ENCODE data around the gene C1D.

Gene C1D

DNA sequence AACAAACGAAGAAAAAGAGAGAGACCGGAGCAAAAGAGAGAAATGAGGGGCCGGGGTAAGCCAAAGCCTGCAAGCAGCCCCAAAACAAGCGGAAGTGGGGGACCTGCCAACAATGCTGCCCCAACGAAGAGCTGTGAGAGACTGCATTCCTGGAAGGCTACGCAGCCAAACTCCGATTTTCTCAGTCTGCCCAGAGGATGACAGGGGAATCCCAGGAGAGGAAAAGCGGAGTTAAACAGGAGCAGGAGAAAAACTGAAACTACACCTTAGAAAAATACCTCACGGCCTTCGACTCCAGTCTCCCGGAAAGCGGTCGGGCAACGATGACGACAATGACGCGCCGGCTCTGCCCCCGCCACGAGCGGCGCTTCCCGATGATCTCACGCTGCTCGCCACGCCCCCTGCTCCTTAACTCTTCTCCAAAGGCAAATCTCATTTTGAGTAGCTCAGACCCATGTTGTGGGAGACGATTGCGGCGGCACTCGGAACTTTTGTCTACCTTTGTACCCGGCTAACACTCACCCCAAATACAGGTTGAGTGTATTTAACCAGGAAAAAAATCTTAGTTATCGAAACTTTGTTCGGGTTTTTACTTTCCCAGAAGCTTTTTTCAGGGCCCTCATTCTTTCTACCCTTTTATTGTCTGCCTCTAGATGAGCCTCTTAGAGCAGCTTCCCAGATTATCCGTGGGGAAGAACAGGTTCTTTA is at the start of gene C1D:
C1D (minus strand) TSS at position 325 of the 708 bp plus-strand sequence. CDS start 15,694 bp downstream, outside the sequence.
- peak within 1 kb of the TSS; percentile 89 for H3K4me3 ChIP-seq (ENCODE audit: low read depth, low read length)

GRCh38 chr2:68110102-68110501 is 47.3 kb upstream of the C1D start:
- no peak overlapping the region for H3K4me3 ChIP-seq (ENCODE audit: low read depth, low read length)

GRCh38 chr2:68108120-68108519 is 45.3 kb upstream of the C1D start:
- no peak overlapping the region for H3K4me3 ChIP-seq (ENCODE audit: low read depth, low read length)

DNA sequence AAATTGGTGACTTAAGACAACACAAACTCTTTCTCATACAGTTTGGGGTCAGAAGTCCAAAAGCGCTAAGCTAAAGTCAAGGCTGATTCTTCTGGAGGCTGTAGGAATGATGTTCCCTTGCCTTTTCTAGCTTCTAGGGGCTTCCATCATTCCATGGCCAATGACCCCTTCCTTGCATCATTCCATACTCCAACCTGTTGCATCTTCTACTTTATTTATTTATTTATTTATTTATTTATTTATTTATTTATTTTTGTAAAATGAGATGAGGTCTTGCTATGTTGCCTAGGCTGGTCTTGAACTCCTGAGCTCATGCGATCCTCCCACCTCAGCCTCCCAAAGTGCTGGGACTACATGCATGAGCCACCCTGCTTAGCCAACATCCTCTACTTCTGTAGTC is 44.7 kb upstream of the C1D start:
- H3K4me3 ChIP-seq (ENCODE audit: low read depth, low read length) = no peak overlapping the region

DNA sequence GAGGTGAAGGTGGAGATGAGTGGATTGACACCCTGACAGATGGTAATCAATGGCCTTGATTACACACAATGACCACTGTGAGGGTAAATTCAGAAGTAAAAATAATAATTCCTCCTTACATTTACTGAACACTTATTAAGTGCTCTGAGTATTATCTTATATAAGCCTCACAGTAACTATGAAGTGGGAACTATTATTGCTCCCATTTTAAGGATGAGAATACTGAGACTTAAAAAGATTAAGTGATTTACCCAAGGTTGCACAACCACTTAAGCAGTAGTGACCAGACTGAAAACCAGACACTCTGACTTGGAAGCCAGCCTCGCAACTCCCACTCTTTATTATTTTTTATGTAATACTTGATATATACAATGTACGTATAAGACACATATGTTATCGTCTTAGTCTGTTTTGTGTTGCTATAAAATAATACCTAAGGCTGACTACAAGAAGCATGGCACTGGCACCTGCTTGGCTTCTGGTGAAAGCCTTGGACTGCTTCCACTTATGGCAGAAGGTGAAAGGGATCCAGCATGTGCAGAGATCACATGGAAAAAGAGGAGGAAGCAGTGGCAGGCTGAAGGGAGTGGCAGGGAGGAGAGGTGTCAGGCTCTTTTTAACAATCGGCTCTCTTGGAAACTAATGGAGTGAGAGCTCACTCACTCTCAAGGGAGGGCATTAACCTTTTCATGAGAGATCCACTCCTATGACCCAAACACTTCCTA is 41.5 kb upstream of the C1D start:
- no peak overlapping the region for H3K4me3 ChIP-seq (ENCODE audit: low read depth, low read length)

DNA sequence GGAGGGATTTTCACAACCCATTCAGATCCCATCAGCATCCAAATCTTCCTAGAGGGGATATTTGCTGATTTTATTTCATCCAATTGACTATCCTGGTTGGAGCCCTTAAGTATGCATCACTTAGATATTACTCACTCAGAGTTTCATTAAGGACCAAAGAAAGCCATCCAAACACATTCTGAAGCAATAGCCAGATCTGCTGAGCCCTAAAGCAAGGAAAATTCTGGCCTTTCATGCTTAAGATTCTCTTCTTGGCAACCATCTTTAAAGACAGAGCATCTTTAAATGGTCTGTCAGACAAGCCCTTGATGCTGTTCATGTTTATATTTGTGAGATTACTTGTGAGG is 40.9 kb upstream of the C1D start:
- H3K4me3 ChIP-seq (ENCODE audit: low read depth, low read length) = no peak overlapping the region

GRCh38 chr2:68103030-68103708 is 40.4 kb upstream of the C1D start:
- no peak overlapping the region for H3K4me3 ChIP-seq (ENCODE audit: low read depth, low read length)

- no peak overlapping the region for H3K4me3 ChIP-seq (ENCODE audit: low read depth, low read length)
Observed at GRCh38 chr2:68100189-68100588, 37.4 kb upstream of the C1D start.

DNA sequence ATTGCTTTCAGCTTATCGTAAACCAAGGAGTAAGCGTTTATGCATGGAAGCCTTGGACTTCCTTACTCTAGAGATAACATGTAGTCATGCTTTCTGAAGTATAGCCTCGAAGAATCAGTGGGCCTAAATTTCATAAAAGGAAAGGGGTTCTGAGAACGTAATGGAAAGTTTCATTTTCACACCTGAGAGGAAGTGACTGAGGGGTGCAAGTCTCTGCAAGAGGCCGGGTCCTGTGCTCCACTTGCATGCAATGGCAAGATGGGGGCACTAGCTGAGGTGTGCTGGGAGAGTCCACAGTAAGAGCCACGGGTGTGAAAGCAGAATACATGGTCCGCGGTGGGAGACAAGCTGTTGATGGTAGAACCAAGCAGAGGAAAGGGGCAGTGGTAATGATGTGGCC is 36.5 kb upstream of the C1D start:
- H3K4me3 ChIP-seq (ENCODE audit: low read depth, low read length) = no peak overlapping the region

DNA sequence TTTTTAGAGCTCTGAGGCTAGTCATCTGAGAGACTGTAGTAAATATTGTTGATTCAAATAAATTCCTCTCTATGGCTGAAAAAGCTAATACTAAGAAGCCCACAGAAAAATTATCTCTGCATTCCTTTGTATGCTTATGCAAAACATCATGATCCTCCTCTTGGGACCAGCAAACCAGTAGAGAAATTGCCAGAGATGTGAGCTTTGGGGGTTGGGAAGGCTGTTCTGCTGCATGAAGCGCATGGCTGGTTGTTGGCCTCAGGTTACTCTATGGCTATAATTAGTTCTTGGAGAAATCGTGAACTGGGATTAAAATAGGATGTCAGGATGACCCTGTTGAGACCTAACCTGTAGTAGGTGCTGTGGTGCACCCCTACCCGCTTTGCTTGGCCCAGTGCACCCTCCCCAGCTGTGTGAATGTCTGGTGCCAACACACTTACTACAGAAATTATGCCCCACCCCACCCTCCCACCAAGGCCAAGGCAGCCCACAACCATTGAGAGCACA is 35.5 kb upstream of the C1D start:
- no peak overlapping the region for H3K4me3 ChIP-seq (ENCODE audit: low read depth, low read length)

DNA sequence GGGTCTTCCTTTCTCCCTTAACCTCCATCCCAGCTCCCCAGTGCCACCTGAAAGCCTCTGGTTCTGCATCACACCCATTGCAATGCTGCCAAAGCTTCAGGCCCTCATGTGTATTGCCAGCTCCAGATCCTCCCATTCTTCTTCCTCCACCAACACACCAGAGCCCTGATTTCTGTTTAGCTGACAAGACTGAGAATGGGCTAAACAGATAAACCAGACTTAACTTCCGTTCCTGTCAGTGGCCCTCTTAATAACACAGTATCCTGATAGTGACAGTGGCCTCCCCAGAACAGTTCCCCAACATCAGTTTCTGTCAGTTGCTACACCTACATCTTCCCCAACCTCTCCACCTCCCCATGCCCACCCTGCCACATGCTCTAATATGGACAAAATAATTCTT is 31.3 kb upstream of the C1D start:
- H3K4me3 ChIP-seq (ENCODE audit: low read depth, low read length) = no peak overlapping the region

GRCh38 chr2:68093634-68094033 is 30.8 kb upstream of the C1D start:
- H3K4me3 ChIP-seq (ENCODE audit: low read depth, low read length) = no peak overlapping the region

DNA sequence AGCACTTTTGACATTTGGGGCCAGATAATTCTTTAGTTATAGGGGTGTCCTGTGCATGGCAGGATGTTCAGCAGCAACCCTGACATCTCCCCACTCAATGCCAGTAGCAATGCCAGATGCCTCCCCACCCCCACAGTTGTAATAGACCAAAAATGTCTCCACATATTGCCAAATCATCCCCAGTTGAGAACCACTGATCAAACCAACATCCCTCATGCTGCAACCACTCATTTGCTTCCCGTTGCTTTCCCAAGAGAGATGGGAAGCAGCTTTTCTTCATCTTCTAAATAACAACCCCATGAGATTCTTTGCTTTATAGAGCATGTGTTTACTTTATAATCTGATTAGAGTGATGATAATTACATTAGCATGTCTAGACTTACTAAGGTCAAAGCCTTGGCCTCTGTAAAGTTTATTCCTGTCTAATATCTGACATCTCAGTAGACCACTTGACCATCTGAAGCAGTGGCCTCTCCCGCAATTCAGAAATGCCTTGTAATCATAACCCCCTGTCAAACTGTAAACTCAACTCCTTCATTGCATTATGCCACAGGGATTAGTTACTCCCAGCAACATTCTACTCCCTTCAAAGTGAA is 28.7 kb upstream of the C1D start:
- no peak overlapping the region for H3K4me3 ChIP-seq (ENCODE audit: low read depth, low read length)

DNA sequence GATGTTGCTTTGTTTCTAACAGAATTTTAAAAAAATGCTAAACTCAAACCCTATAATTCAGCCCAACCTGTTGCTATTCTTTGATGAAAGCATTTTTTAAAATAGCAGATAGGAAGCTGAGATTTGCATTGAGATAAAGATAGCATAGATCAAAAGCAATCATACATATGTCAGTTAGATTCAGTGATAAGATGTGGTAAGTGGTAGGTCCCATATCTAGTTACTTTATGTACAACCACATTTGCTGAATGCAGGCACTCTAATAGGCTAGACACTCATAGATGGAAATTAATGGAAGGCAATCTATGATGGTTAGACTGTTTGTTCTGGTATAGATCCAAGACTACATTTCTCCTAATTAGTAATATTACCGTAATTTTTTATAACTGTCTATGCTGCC is 27.2 kb upstream of the C1D start:
- H3K4me3 ChIP-seq (ENCODE audit: low read depth, low read length) = no peak overlapping the region

DNA sequence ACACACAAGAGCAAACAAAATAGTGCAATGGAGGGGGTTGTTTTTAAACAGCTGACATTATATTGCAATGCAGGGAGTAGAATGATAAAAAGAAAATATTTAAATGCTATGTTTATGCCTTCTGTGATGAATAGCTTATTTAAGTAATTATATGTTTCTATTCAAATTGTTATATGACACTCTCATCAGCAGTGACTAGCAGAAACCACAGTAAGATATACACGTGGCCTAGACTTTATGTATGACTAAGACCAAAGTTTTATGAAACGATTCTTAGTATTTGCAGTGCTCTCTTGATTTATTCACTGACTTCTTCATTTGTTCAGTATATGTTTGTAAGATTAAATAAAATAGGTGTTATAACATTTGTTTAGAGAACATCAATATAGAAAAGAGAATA is 26.1 kb upstream of the C1D start:
- H3K4me3 ChIP-seq (ENCODE audit: low read depth, low read length) = no peak overlapping the region

- no peak overlapping the region for H3K4me3 ChIP-seq (ENCODE audit: low read depth, low read length)
Observed at GRCh38 chr2:68086166-68086565, 23.4 kb upstream of the C1D start.

GRCh38 chr2:68083346-68083745 is 20.5 kb upstream of the C1D start:
- H3K4me3 ChIP-seq (ENCODE audit: low read depth, low read length) = no peak overlapping the region

- no peak overlapping the region for H3K4me3 ChIP-seq (ENCODE audit: low read depth, low read length)
Observed at GRCh38 chr2:68074050-68074449, 11.2 kb upstream of the C1D start.

DNA sequence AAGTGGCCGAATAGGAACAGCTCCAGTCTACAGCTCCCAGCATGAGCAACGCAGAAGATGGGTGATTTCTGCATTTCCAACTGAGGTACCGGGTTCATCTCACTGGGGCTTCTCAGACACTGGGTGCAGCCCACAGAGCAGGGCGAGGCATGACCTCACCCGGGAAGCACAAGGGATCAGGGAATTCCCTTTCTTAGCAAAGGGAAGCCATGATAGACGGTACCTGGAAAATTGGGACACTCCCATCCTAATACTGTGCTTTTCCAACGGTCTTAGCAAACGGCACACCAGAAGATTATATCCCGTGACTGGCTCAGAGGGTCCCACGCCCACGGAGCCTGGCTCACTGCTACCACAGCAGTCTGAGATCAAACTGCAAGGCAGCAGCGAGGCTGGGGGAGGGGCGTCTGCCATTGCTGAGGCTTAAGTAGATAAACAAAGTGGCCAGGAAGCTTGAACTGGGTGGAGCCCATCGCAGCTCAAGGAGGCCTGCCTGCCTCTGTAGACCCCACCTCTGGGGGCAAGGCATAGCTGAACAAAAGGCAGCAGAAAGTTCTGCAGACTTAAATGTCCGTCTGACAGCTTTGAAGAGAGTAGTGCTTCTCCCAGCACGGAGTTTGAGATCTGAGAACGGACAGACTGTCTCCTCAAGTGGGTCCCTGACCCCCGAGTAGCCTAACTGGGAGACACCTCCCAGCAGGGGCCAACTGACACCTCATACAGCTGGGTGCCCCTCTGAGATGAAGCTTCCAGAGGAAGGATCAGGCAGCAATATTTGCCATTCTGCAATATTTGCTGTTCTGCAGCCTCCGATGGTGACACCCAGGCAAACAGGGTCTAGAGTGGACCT is 1.2 kb upstream of the C1D start:
- peak overlapping the region; percentile 4 for H3K4me3 ChIP-seq (ENCODE audit: low read depth, low read length)

- H3K4me3 ChIP-seq (ENCODE audit: low read depth, low read length) = no peak overlapping the region
Observed at GRCh38 chr2:68060652-68061051, 2.2 kb downstream of the C1D start.

All from iPS-11a (cell line).